Heart left ventricle (tissue), 13 donors: ENCODE data around the gene NEDD4L.

Source experiments
- CTCF ChIP-seq, 12 donors: fragments of 200-600 bp; sonication (generic) in 4 of 12; IDR thresholded peaks; one replicate each; pipeline versions ENCODE4 v1.5.0 to v1.8.0; 2018 to 2022; ENCODE audit warnings: antibody characterized with exemption in 12 of 12, mild to moderate bottlenecking in 5 of 12
- POLR2A ChIP-seq, 2 donors: fragments of 450-650 bp; IDR thresholded peaks; one replicate each; pipeline ENCODE4 v1.6.1; 2017; ENCODE audit warnings: antibody characterized with exemption in 2 of 2, mild to moderate bottlenecking in 2 of 2, moderate library complexity in 2 of 2
- donor health status: ischemic (EF 13 %, LVEDD 7.1; RV severe dilation, severe dysfunction).
- donor health status: DM: no; HTN: yes; CAD: no.
- donor health status: DM: no; HTN: no; CAD: no.
- donor health status: ischemic (EF 25% LVEDD 6.9; RV normal size, moderate dysfunction).
- donor health status: ischemic (EF 25% LVEDD 5.7; RV mildly dilated, moderate dysfunction).
- donor health status: ischemic (EF 35%, LVEDD 5.7; RV mildly dilated, moderate dysfunction).
- donor health status: nonischemic (EF 11% LVEDD 7.7; RV severe dilation, severe dysfunction).
- donor health status: DM: yes; HTN: yes; CAD: no.
- donor health status: PGD.
- donor health status: ischemic (EF 29% LVEDD 5.4; RV normal size, mild dysfunction).
- donor health status: nonischemic (EF 23%, LVEDD 6.1; RV moderate dilation, normal function).

DNA sequence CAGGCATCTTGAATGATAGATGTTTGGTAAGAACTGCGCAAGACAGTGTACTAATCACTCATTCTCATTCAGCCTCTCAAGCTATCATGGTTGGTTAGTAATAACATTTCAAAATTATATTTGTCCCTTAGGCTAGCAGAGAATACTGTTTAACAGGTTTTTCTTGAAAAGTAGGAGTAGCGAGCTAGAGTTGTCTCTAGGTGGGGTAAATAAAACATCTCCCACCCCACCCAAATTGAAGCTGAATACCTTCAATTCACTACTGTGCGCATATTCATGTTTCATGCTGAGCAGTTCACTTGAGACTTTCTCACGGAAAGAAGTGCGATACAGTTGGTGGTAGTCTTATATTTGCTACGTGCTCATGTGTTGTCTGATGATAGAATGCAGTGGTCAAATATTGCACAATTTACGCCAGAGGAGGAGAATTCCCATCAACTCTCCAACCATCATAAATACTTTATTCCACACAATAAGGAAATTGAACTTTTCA lies 49.3 kb downstream of the NEDD4L start:
- no peak for TF ChIP-seq CTCF (IDR thresholded peaks at IDR 0.05)
- TF ChIP-seq POLR2A (IDR thresholded peaks at IDR 0.05) = no peak
